GM18867 (cell line): ENCODE measurements around the gene STMN3.

Experiments
- ATAC-seq: cut with Tn5 transposase; IDR thresholded peaks from one replicate; pipeline ENCODE4 v1.9.1; 2021; ENCODE audit warnings: mild to moderate bottlenecking, moderate library complexity; ENCODE audit not compliant: unreplicated experiment

The STMN3 gene

GRCh38 chr20:63591147-63591533 lies 62.1 kb downstream of the STMN3 start:
- ATAC-seq: no peak

- no peak for ATAC-seq
These were observed 62.7 kb downstream of the STMN3 start for GRCh38 chr20:63590218-63591146.
